HG03135 (cell line): ENCODE measurements around the gene PI4KA.
A peak's percentile ranks its signal among the peaks of the same experiment; 100 is the strongest.
"Not testable (repeated sequence)": the region's sequence is repeated elsewhere in the genome, so short reads cannot be mapped to it uniquely, and the experiment has no call there.

Experiments
- ATAC-seq: cut with Tn5 transposase; IDR thresholded peaks from one replicate; pipeline ENCODE4 v1.9.1; 2021; ENCODE audit warnings: mild to moderate bottlenecking, moderate library complexity; ENCODE audit not compliant: unreplicated experiment

Gene PI4KA

DNA sequence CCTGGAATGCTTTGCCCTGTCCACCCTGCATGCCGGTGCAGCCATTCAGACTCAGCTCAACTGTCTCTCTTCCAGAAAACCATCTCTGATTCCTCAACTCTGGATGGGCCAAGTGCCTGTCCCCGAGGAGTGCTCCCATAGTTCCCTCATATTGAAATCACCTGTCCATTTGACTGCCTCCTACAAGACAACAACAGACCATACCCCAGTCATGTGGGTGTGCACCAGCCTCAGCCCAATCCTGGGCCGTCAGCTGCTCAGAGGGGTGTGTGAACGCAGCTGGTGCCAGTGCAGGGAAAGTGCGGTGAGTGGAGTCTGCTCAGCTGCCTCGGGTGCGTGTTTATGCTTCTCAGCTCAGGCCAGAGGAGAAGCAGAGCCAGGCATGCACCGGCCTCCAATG, 126.2 kb downstream of the PI4KA start:
- ATAC-seq = not testable (repeated sequence)

DNA sequence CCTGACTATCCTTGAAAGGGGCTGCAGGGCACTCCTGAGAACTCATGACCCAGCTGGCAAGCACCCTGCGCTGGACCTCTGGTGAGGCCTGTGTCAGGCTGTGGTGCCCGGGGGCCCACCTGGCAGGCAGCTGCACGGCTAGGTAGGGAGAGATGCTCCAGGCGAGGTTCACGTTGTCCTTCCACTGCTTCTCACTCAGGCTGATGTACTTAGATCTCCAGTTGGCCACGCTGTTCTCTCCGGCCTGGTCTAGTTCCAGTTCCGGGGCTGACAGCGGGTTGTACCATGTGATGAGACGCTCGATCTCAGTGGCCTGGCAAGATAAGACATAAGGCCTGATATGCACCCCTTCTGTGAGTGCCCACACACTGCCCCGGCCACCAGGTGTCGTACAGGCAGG, 129.4 kb downstream of the PI4KA start:
- ATAC-seq = no peak

DNA sequence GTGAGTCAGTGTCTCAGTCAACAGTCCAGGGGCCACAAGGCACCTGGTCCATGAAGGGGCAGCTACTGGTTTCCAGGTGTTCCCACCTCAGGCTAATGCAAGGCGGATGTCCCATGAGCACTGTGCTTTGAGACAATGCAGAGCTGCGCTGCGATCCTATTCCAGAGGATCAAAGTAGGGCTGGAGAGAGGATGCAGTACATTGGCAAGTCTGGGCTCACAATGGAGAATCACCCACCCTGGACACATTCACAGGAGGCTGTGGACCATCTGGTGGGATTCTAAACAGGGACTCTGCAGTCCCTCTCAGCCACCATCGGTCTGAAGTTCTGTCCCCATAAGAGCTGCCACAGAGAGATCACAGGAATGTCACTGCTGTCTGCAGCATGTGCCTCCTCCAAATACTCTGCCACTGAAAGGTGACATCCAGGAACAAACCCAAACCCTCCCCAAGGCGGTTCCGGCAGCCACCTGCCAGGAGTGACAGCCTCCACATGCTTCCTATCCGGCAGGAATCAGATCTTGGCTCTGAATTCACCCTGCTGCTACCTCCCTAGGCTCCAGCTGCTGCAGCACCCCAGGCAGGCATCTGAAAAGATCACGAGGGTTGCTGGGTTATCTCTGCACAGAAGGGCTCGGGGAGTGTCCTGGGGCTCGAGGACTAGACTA, 130.0 kb downstream of the PI4KA start:
- no peak for ATAC-seq

DNA sequence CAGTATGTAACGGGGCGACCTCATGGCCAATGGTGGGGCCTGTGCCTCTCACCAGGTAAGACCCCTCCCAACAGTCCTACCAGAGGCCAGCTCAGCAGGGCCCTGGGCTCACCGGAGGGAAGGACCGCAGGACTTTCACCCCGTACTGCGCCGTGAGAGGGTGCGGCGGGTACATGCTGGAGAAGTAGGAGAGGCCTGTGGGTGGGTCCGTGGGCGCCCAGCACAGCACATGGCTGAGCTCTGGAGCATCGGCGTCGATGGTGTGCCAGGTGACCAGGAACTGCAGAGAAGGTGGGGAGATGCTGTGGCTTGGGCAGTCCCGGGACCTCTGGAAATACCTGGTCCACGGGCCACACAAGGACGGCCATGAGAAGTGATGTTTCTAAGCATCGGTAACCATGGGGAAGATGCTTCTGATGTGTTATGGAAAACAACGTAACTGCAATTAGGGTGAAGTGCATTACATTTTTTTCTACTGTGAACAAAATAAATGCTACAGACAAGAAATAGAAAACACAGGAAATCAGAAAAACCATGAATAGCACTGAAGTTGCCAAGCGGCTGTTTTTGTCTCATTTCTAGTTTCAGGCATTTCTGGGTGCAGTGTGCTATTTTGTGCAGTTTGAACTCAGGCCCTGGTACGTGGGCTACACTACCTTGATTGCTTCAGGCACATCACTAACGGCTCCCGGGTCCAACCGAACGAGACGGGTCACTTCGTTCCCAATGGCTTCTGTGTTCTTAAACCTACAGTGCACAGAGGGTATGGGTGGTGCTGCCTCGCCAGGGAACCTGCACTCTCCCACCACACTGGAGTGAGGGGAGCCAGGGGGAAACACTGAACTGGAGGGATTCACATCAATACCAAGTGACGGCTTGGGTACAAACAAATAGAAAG, 131.2 kb downstream of the PI4KA start:
- no peak for ATAC-seq

DNA sequence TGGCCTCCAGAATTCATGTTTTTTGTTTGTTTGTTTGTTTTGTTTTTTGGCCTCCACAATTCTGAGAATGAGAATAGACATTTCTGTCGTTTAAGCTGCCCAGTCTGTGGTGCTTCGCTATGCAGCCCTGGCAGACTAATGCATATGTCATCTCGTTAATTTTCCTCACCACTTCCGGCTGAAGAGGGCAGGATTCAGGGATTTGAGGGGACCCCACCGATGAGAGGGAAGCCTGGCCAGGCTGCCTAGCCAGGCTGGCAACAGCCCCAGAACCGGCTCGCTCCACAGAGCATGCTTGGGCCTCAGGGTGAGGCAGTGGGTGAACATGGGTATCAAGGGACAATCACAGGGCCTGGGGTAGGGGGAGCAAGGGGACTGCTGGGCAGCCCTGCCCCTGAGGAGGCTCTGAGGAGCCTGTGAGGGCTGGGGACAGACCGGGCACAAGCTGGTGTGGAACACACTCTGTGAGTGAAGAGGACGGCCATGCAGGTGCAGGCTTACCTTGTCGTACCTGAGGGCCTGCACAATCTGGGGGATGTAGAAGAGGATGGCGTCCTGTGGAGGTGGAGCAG, 132.5 kb downstream of the PI4KA start:
- no peak for ATAC-seq

DNA sequence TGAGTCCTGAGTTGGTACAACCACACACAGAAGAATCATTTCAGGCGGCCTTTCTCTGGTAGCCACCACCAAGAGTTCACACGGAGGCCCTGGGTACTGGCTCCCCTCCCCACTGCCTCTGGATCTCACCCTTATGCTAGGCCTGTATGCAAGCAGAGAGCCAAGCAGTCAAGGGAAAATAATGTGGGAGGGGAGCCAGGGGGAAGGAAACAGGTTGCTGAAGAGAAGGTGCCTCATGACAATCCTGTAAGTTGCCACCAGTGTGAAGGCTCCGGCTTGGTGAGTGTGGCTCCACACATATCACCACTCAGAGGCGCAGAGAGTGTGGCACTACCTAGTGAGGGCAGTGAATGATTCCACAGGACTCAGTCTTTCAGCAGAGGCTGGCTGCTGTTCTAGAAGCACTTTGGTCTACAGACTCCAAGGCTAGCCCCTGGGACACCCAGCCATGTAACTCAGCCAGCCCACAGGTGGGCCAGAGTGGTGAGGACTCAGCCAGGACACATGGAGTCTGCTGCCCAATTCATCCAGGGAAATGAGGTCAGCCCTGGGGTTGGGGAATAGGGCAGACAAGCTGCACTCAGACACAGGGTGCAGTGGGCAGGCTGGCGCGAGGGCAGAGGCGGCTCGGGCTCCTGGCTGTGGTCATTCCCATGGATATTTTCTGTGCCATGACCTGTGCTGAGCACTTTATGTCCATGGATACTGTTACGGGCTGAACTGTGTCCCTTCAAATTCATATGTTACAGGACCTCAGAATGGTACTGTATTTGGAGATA, 133.7 kb downstream of the PI4KA start:
- no peak for ATAC-seq

DNA sequence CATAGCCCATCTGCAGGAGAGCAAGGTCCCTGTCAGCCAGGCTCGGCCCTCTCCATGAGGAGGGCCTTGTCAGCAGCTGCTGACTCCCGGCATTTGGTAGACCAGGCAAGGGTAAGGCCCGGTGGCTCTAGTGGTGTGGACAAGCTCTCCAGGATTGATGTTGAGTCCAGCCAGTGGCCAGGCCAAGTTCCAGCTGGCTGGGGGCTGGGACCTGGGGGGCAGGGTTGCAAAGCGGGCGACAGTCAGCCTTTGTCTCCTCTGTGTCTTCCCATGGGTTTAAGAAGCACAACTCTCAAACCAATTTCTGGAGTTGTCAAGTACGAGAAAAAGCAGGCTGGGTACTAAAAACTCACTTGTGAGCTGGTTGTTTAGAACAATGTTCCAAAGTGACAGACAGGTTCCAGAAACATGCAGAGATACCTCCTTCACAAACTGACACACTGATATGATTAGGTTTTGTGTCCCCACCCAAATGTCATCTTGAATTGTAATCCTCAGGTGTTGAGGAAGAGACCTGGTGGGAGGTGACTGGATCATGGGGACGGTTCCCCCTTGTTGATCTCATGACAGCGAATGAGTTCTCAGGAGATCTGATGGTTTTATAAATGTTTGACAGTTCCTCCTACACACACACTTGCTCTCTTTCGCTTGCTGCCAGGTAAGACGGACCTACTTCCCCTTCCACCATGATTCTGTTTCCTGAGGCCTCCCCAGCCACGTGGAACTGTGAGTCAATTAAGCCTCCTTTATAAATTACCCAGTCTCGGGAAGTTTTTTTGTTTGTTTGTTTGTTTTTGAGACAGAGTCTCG, 137.0 kb downstream of the PI4KA start:
- no peak for ATAC-seq

DNA sequence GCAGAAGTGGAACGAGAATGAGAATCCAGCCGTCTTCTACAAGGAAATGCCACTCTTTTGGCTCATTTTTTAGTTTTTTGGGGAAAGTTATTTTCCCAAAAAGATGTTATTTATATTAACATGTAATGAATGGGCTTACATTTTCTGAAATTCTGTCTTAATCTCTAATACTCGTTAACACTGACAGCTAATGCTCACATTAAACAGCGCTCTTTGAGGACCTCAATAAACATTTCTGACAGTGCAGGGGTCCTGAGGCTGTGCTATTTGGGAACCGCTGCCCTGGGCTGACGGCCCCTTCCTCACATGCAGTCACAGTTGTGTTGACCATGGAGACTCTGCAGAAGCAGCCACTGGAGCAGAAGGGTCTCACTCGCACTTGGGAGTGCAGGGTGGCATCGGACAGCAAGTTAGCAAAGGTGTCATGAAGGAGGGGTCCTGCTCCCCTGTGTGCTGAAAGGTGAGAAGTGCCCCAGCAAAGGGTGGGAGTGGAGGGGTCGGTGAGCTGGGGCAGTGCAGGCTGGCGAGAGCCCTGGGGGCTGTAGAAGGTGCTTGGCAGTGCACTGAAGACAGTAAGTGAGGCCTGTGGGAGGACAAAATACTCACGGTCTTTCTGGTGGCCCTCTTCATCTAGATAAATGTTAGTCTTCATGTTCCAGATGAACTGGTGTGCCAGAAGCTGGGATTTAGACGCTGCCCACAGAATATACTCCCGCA, 137.8 kb downstream of the PI4KA start:
- no peak for ATAC-seq

DNA sequence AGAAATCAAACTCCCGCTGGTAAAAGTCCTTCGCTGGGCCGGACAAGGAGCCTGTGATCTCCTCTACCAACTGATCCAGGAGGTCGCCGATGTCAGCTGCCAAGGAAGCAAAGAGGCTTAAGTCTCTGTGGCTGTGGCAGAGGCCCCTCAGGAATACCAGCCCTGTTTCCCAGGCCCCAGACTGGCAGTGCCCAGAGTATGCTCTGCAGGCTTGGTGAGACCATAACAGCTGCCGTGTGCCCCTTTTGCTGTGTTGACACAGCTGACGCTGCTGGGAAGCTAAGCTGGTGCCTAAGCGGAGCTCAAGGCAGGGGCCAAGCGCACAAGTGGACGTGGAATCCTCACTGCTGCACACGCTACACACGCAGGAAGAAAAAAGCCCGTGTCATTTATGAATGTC, 139.9 kb downstream of the PI4KA start:
- not testable (repeated sequence) for ATAC-seq

DNA sequence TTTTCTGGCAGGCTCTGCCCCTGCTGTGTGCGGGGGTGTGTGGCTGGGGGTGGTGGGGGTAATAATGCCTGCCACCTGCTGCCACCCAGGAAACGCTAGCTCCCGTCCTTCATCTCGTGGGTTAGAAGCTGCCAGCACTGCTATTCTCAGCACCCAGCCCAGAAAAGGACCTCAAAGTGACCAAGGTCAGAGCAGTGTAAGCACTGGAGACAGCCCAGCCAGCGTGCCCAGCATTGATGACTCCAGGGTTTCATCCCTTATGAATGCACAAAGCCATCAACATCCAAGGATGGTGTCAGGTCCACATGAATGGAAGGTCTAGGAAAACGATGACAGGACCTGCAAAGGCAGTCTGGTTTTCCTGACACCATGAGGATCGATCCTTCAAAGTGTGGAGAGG, 140.6 kb downstream of the PI4KA start:
- ATAC-seq = not testable (repeated sequence)

DNA sequence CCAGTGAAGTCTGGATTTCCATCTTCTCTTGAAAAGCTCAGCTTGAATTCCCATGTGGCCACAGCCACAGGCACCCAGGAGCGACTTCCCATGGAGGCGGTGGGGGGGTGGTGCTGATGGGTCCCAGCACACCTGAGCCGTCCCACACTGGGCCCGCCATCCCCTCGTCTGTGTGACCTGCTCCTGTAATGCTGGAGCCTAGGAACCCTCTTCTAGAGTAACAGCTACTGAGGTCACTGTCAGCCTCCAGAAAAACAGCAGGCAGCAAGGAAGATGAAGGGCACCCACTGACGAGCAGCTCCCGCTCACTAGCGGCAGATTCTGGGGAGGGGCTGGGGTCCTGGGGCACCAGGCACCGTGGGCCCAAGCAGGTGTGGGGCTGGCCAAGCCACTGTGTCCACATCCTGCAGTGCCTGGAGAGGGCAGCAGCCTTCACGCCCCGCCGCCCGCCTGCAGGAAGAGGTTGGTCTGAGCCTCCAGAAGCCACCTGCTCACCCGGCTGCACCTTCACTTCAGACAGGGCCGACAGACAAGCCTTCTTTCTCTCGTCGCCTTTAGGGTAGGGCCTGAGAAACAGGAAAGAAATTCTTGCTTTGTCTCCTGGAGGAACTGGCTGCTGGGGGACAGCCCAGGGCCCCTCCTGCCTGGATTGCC, 141.3 kb downstream of the PI4KA start:
- not testable (repeated sequence) for ATAC-seq

DNA sequence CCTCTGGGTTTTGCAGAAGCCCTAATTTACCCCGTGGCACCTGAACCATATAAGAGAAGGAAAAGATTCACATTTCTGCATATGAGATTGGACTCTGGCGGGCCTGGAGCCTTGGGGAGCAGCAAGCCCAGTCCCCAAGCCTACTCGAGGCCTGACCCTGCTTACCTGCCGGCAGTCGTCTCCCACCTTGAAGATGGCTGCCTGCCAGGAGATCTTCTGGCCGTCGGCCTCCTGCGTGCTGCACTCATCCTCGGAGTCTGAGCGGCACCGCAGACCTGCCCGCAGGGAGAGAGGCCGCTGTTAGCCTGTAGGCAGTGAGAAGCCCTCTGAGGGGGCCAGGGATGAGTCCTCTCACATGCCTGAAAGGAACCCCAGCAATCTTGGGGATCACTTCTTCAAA, 145.5 kb downstream of the PI4KA start:
- ATAC-seq = not testable (repeated sequence)

DNA sequence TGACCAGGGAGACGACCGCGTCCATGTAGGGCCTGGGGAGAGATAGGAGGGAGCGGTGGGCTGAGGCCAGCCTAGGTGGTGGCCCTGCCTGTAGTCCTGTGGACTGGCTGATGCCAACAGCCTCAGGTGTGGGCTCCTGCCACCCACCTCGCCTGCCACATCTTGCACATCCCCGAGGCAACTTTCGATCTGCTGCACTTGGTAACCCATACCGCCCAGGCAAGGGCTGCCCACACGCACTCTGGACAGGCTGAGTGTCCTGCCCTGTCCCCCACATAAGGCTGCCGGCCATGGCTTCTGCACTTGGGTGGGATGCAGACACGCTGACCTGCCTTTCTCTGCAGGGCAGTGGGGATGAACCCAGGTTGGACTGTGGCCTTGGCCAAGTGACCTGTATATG, 148.6 kb downstream of the PI4KA start:
- not testable (repeated sequence) for ATAC-seq

DNA sequence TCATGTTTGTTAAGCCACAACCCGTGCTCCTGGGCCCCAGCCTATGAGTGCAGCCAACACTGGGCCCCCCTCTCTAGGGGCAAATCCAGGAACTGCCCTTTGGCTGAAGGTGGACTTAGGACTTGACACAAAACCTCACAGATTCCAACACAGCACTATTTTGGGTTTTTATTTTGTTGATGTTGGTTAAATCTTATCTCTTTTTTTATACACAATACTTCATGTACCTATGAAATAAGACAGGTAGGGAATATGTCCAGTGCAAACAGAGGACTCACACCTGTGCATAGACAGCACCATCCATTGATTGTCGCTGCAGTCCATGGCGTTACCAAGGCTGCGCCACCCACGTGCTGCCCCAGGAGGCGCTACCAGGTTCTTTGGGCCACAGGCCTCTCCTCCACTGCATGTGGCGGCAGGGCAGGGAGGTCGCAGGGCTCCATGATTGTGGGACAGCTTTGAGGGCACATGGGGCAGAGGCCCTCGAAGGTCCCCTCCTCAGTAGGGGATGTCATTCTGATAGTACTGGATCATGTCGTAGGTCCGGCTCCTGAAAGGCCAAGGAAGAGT, 151.0 kb downstream of the PI4KA start:
- not testable (repeated sequence) for ATAC-seq

DNA sequence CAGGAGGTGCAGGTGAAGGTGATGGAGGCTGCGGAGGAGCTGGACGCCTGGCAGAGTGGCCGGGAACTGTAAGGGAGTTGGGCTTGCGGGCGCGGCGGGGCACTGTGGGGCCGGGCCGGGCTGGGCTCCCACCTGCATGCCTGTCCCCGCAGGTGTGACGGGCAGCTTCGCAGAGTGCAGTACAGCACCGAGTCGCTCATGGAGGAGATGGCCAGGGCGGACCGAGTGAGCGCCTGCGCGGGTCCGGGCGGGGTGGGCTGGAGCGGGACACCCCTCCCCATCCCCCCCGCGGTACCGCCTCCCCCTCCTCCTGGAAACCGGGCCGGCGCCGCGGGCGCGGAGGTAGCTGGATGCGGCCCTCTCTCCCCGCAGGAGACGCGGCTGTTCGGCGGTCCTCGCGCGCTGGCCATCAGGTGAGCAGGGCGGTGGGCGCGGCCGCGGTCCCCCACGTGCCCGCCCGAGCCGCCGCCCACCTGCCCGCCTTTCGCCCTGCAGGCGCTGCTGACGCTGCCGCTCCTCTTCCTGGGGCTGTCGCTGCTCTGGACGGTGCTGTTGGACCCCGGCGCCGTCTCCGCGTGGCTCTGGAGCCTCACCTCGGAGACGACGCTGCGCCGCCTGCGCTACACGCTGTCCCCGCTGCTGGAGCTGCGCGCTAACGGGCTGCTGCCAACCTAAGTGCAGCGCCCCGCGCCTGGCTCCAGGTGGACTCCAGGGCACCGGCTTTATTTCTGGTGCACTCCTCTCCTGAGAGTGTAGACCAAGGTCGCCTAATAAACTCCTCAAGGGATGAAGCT, 154.6 kb downstream of the PI4KA start:
- ATAC-seq = not testable (repeated sequence)

DNA sequence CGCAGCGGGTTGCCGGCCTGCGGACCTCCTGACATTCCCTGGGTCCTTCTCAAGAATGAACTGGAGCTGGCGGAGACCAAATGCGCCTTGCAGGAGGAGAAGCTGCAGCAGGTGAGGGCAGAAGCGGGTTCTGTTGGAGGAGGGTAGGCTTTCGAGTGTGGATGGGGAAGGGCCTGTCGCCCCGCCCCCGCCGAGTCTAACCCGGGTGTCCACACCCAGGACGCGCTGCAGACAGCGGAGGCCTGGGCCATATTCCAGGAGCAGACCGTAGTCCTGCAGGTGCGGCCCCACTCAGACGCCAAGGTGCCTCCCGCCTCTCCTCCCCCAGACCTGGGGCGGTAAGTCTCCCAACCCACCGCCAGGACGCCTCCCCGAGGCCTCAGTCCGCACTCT, 155.2 kb downstream of the PI4KA start:
- peak; percentile 12 for ATAC-seq

DNA sequence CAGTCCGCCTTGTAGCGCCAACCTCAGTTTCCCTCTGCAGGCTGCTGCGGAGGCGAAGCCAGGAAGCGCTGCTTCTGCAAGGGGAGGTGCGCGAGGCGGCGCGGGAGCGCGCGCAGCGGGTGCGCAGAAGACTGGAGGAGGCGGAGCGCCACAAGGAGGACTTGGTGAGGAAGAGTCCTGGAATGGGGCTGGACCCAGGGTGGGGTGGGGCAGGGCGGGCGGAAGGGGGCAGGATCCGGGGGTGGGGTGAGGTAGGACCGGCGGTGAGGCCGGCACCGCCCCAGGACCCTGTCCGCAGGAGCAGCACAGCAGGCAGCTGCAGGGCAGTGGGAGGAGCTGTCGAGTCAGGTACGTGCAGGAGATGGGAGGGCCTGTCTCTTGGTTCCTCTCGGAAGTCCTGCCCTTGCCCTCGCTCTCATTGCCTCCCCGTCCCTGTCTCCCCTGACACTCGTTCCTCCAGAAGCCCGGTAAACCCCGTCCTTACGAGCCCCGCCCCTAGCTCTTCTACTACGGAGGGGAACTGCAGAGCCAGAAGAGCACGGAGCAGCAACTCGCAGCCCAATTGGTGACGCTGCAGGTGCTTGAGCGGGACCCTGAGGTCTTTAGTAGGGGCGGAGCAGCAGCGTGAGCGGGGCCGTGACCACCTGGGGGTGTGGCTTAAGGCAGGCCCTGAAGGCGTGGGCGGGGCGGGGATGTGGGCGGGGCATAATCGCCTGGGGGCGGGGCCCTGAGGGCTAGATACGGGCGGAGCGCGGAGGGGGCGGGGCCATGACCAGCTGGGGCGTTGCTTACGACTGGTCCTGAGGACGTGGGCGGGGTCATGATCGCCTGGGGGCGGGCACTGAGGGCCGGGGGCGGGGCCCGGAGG, 155.8 kb downstream of the PI4KA start:
- peak; percentile 67 for ATAC-seq
